ENCODE data around the gene GPR152.
"Not testable (repeated sequence)": the region's sequence is repeated elsewhere in the genome, so short reads cannot be mapped to it uniquely, and the experiment has no call there.

GPR152 gene

DNA sequence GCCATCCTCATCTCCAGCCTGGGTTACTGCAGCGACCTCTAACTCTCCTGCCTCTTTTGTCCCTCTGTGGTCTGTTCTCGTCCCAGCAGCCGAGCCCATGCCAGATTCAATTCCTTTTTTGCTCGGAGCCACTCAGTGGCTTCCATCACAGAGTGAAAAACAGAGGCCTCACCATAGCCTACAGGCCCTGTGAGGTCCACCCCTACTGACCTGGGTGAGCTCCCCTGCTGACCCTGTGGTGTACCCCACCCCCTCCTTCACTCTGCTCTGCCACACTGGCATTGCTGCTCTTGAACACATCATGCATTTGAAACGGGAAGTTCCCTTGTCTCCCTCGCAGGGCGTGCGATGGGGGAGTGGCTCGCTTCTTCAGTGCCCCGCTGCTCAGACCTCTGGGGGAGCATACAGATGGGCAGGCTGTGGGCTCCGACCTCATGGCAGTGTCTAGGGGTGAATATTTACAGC is 32.4 kb upstream of the GPR152 start:
- H3K27ac ChIP-seq, result no peak overlapping the region
- no peak for TF ChIP-seq ZFX (IDR thresholded peaks at IDR 0.05; ENCODE audit: borderline replicate concordance)
- TF ChIP-seq, protein P1, sequence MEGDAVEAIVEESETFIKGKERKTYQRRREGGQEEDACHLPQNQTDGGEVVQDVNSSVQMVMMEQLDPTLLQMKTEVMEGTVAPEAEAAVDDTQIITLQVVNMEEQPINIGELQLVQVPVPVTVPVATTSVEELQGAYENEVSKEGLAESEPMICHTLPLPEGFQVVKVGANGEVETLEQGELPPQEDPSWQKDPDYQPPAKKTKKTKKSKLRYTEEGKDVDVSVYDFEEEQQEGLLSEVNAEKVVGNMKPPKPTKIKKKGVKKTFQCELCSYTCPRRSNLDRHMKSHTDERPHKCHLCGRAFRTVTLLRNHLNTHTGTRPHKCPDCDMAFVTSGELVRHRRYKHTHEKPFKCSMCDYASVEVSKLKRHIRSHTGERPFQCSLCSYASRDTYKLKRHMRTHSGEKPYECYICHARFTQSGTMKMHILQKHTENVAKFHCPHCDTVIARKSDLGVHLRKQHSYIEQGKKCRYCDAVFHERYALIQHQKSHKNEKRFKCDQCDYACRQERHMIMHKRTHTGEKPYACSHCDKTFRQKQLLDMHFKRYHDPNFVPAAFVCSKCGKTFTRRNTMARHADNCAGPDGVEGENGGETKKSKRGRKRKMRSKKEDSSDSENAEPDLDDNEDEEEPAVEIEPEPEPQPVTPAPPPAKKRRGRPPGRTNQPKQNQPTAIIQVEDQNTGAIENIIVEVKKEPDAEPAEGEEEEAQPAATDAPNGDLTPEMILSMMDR (IDR thresholded peaks at IDR 0.05), result no peak

DNA sequence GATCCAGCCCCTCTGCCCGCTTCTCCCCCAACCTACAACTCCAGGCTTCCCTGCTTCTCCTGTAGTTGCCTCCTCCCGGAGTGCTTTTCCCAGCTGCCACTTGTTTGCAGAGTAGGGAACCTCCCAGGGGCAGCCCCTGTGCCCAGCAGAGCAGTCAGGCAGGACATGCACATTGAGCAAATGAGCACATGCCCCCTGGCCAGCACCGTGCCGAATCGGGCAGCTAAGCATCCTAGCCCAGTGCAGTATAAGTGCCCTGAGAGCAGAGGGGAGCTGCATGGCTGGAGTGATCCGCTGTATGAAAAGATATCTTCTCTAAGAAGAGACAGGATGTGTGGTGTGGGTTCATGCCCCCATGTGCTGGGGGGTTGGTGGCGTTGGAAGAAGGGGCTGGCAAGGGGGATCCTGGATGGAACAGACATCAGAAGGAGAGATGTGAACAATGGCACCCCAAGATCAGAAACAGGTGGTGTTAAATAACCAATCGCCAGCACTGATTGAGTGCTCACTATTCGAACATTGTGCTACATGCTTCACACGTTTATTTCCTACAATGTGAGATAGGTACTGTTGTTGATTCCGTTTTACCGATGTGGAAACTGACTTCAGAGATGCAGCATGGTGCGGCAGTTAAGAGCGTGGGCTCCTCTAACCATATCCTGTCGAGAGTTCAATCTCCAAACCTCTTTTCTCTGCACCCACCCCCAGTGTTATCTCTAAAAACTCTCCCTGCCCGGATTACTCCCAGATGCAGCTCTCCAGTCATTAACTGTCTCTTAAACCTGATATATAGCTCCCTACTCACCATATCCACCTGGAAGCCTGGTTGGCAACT is 31.5 kb upstream of the GPR152 start:
- no peak overlapping the region; the same call in 1 of the 2 replicates for H3K27ac ChIP-seq
- no peak for TF ChIP-seq ZFX (IDR thresholded peaks at IDR 0.05; ENCODE audit: borderline replicate concordance)
- TF ChIP-seq, protein P1 (IDR thresholded peaks at IDR 0.05), result no peak

DNA sequence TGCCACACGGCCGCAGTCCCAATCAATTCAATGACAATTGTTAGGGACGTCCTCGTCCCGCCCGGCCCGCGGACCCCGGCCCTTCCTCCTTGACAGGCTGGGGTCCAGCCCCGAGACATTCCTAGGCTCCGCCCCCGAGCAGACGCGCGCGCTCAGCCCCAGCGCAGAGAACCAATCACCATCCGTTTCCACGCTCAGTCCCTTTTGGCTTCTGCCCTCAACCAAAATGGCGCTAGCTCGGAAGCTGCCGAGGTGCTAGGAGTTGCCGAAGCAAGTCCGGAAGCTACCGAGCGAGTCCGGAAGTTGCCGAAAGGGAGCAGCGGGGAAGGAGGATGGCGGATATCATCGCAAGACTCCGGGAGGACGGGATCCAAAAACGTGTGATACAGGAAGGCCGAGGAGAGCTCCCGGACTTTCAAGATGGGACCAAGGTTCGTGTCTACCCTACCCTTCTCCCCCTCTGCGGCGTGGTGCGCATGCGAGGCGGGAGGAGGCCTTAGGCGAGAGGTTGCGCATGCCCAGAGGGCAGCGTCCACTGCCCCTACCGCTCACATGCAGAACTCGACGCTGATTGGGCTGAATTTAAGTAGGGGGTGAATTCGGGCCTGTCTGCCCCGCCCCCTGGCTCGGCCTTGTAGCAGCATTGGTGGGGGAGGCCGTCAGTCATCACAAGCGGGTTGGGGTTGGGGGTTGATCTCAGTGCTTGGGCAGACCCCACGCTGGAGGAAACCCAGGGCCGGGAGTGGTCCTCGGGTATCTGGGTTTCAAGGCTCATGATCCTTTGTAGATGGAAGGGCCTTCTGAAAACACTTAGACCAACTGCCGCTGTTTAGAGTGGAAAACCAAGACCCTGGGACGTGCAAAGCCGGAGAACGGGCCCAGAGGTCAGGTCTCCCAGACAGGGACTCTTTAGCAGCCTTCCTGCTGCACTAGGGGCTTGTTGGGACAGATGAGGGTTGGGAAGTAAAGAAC is 30.6 kb upstream of the GPR152 start, which contains the start of gene AIP:
TSS of gene AIP (plus strand) at position 200 of the 972 bp plus-strand sequence. CDS start at position 333, 133 bp downstream.
- peak within 1 kb of the TSS; percentile 71 for H3K27ac ChIP-seq
- no peak for TF ChIP-seq ZFX (IDR thresholded peaks at IDR 0.05; ENCODE audit: borderline replicate concordance)
- TF ChIP-seq, protein P1 (IDR thresholded peaks at IDR 0.05), result no peak

DNA sequence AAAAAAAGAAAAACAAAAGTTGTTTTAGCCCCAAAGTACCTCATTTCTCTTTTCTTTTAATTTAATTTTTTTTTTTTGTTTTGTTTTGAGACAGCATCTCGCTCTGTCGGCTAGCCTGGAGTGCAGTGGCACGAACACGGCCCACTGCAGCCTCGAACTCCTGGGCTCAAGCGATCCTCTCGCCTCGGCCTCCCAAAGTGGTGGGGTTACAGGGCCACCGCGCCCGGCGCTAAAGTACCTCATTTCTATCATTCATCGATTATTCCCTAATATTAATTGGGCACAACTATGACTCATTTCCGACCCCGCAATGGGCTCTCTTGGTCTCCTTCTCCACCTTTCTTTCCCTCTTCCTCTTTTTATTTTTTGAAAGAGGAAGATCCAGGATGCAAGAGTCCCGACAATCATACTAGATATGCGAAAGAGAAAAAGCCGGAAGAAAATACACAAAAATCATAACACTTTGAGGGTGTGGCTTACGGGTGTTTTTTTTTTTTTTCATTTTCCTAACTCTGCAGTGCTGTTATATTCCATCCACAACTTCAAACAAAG is 29.8 kb upstream of the GPR152 start:
- peak overlapping the region; percentile 71 for H3K27ac ChIP-seq
- TF ChIP-seq, protein P1 (IDR thresholded peaks at IDR 0.05), result no peak
- TF ChIP-seq ZFX (IDR thresholded peaks at IDR 0.05; ENCODE audit: borderline replicate concordance), result no peak

DNA sequence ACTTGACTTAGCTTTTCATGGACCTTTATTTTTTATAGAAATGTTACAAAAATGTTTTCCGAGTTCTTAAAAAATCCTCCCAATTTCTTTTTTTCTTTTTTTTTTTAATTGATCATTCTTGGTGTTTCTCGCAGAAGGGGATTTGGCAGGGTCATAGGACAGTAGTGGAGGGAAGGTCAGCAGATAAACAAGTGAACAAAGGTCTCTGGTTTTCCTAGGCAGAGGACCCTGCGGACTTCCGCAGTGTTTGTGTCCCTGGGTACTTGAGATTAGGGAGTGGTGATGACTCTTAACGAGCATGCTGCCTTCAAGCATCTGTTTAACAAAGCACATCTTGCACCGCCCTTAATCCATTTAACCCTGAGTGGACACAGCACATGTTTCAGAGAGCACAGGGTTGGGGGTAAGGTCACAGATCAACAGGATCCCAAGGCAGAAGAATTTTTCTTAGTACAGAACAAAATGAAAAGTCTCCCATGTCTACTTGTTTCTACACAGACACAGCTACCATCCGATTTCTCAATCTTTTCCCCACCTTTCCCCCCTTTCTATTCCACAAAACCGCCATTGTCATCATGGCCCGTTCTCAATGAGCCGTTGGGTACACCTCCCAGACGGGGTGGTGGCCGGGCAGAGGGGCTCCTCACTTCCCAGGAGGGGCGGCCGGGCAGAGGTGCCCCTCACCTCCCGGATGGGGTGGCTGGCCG is 25.0 kb upstream of the GPR152 start:
- not testable (repeated sequence) for H3K27ac ChIP-seq

DNA sequence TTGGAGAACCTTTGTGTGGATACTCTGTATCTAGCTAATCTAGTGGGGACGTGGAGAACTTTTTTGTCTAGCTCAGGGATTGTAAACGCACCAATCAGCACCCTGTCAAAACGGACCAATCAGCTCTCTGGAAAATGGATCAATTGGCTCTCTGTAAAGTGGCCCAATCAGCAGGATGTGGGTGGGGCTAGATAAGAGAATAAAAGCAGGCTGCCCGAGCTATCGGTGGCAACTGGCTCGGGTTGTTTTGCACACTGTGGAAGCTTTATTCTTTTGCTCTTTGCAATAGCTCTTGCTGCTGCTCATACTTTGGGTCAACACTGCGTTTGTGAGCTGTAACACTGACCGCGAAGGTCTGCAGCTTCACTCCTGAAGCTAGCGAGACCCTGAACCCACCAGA is 24.2 kb upstream of the GPR152 start:
- H3K27ac ChIP-seq, result not testable (repeated sequence)

DNA sequence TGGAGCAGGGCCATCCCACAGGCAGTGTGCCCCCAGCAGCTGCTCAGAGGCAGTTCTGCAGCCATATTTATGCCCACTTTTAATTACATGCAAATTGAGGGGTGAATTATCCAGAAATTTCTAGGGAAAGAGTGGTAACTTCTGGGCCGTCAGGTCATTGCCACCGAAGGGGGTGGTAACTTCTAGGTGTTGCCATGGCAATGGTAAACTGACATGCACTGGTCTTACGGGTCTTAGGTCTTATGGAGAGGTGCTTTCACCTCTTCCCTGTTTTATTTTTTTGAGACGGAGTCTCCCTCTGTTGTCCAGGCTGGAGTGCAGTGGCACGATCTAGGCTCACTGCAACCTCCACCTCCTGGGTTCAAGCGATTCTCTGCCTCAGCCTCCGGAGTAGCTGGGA is 20.4 kb upstream of the GPR152 start:
- H3K27ac ChIP-seq, result no peak overlapping the region
- no peak for TF ChIP-seq ZFX (IDR thresholded peaks at IDR 0.05; ENCODE audit: borderline replicate concordance)
- TF ChIP-seq, protein P1 (IDR thresholded peaks at IDR 0.05), result no peak
